Activated CD8-positive, alpha-beta T cell treated with anti-CD3 and anti-CD28 coated beads, Interleukin-2, amount 10 ng/mL, durations not matched to agents 7 days and 5 days (primary cell): ENCODE data around the gene RNF146. TPM values are rescaled to one million over a fixed set of nuclear protein-coding genes. Genes with fewer than 3 reads are reported as not detected.
A peak's percentile ranks its signal among the peaks of the same experiment; 100 is the strongest.

ENCODE experiments used
- ATAC-seq: fragments of 150-1000 bp; cut with Tn5 transposase; one replicate; pipeline ENCODE4 v1.10.0; 2021; ENCODE audit warnings: moderate library complexity
- CTCF ChIA-PET: fragments of 350-600 bp; sonication (Branson Sonifier 250); formaldehyde crosslinking; loops from one replicate; lab custom pipeline; 2021; ENCODE audit warnings: antibody characterized with exemption; lab: Charles Lee
- POLR2A ChIA-PET: fragments of 350-600 bp; sonication (Branson Sonifier 250); formaldehyde crosslinking; loops from one replicate; lab custom pipeline; 2021; ENCODE audit warnings: antibody characterized with exemption; lab: Charles Lee
- DNase-seq: peaks from one replicate; pipeline ENCODE4 v3.0.0-alpha.2; 2020
- H3K27ac Mint-ChIP-seq: one replicate; pipeline ENCODE4 v1.8.0; 2021; ENCODE audit warnings: mild to moderate bottlenecking, mixed read lengths
- H3K27me3 Mint-ChIP-seq: one replicate; pipeline ENCODE4 v1.8.0; 2021; ENCODE audit warnings: low read depth, mixed read lengths
- H3K36me3 Mint-ChIP-seq: one replicate; pipeline ENCODE4 v1.8.0; 2021; ENCODE audit warnings: low read depth, mixed read lengths
- H3K4me1 Mint-ChIP-seq: one replicate; pipeline ENCODE4 v1.8.0; 2021; ENCODE audit warnings: low read depth, mixed read lengths
- H3K4me3 Mint-ChIP-seq: one replicate; pipeline ENCODE4 v1.8.0; 2021; ENCODE audit warnings: mild to moderate bottlenecking, mixed read lengths
- H3K9me3 Mint-ChIP-seq: one replicate; pipeline ENCODE4 v1.8.0; 2022; ENCODE audit warnings: mixed read lengths; ENCODE audit not compliant: insufficient read depth
- total RNA-seq, 2 experiments: library from RNA; stranded (reverse); gene quantifications; one replicate each; pipeline ENCODE4 v1.2.3, GENCODE V29; 2021

RNF146 gene
- total RNA-seq, 2 experiments from 2014 or later: 14.7 to 18.0 TPM

- Mint-ChIP-seq H3K9me3 (no peaks in the 10 kb centered on the region), H3K27ac (no peak overlapping the region), H3K4me3 (no peak overlapping the region), H3K4me1 (peaks cover 20% of the 10 kb centered on the region), H3K36me3 (peaks cover 3% of the 10 kb centered on the region), H3K27me3 (peaks cover 16% of the 10 kb centered on the region)
- no peak for ATAC-seq
- DNase-seq: no peak
- ChIA-PET POLR2A (interaction anchor here (0.6 kb wide), 1 partner anchor 86 kb away, joined by 3 read pairs; no protein-coding TSS in a partner anchor), CTCF (interaction anchor here (0.8 kb wide), 1 partner anchor 27 kb away, joined by 3 read pairs; no protein-coding TSS in a partner anchor)
Measured at GRCh38 chr6:127263481-127263880, 3.2 kb upstream of the RNF146 start.

- peaks cover 6% of the 10 kb centered on the region for H3K27me3 Mint-ChIP-seq
- no peaks in the 10 kb centered on the region for H3K9me3 Mint-ChIP-seq
- ATAC-seq (peak; percentile 72), DNase-seq (peak; percentile 61)
- H3K4me3 Mint-ChIP-seq: peak overlapping the region; percentile 96
- peaks cover 33% of the 10 kb centered on the region for H3K4me1 Mint-ChIP-seq
- POLR2A ChIA-PET: interaction anchor here (0.9 to 2.5 kb wide), 8 partner anchors 12 to 249 kb away, joined by 3 to 9 read pairs (median 4); partner anchors contain the start of gene ECHDC1
- H3K36me3 Mint-ChIP-seq: peaks cover 8% of the 10 kb centered on the region
- peak overlapping the region; percentile 100 for H3K27ac Mint-ChIP-seq
- CTCF ChIA-PET: interaction anchor here (0.6 to 2.6 kb wide), 35 partner anchors 8 to 376 kb away, joined by 3 to 22 read pairs (median 5); partner anchors contain the start of genes KIAA0408 and MTCL3
Measured at GRCh38 chr6:127266892-127267645, 405 bp downstream of the RNF146 start.

DNA sequence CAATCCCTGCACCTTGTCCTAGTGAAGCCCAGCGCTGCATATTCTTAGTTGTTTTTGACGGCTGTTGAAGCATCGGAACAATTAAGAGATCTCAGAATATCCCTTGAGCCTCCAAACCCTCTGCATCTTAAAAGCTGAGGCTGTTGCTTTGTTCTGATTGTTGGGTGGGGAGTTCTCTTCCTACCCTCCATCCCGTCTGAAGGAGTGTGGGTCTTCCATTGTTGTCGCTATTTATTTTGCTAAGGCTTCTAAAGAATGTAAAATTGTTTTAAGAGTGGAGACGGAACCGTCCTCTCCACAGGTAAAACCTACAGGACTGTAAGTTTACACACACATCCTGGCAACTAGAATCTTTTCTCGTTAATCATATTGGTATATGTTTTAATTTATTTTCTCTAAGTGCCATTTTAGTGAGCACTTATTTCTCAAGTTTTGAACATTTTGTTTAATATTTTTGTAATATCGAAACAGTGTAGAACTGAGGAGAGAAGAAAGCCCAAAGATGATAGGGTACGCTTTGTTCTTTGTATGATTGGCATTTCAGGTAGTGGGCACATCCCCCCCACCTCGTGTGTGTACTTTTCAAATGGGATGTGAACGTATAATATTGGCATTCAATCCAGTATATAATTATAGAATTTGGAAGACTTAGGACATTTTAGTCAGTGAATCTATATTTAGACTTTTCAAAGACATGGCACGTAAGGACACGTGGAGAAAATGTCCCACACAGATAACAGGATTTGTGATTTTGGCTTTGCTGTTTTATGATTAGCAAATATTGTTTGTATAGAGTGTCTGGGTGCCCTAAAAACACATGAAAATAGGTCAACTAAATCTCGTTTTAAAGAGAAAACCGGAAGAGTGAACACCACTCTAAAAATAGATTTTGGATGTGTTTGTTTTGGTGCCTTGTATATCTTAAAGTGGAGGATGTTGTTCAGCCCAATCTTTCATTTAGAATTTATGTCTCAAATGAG, 1.3 kb downstream of the RNF146 start:
- no peak for DNase-seq

GRCh38 chr6:127272576-127272975, 5.9 kb downstream of the RNF146 start:
- Mint-ChIP-seq H3K36me3 (peaks cover 12% of the 10 kb centered on the region), H3K27ac (no peak overlapping the region), H3K9me3 (no peaks in the 10 kb centered on the region), H3K27me3 (no peaks in the 10 kb centered on the region), H3K4me3 (no peak overlapping the region), H3K4me1 (peaks cover 24% of the 10 kb centered on the region)
- ATAC-seq (no peak), DNase-seq (no peak)
- POLR2A ChIA-PET: no interaction called here
- CTCF ChIA-PET: no interaction called here

More for the DNA sequence above, 1.3 kb downstream of the RNF146 start:
- Mint-ChIP-seq H3K27ac (peak overlapping the region; percentile 96), H3K4me1 (peaks cover 33% of the 10 kb centered on the region), H3K9me3 (no peaks in the 10 kb centered on the region), H3K36me3 (peaks cover 12% of the 10 kb centered on the region), H3K27me3 (peaks cover 4% of the 10 kb centered on the region), H3K4me3 (peak overlapping the region; percentile 96)
- ChIA-PET POLR2A (interaction anchor here (0.9 to 2.5 kb wide), 5 partner anchors 11 to 248 kb away, joined by 3 to 9 read pairs (median 6); no protein-coding TSS in a partner anchor), CTCF (interaction anchor here (0.6 to 2.6 kb wide), 7 partner anchors 11 to 248 kb away, joined by 3 to 22 read pairs (median 5); no protein-coding TSS in a partner anchor)
- ATAC-seq: peak; percentile 19

- Mint-ChIP-seq H3K27ac (no peak overlapping the region), H3K27me3 (no peaks in the 10 kb centered on the region), H3K9me3 (no peaks in the 10 kb centered on the region), H3K4me3 (no peak overlapping the region), H3K36me3 (peaks cover 9% of the 10 kb centered on the region), H3K4me1 (peaks cover 18% of the 10 kb centered on the region)
- ChIA-PET CTCF (no interaction called here), POLR2A (no interaction called here)
- DNase-seq (no peak), ATAC-seq (no peak)
Measured at GRCh38 chr6:127273499-127273898, 6.8 kb downstream of the RNF146 start.

DNA sequence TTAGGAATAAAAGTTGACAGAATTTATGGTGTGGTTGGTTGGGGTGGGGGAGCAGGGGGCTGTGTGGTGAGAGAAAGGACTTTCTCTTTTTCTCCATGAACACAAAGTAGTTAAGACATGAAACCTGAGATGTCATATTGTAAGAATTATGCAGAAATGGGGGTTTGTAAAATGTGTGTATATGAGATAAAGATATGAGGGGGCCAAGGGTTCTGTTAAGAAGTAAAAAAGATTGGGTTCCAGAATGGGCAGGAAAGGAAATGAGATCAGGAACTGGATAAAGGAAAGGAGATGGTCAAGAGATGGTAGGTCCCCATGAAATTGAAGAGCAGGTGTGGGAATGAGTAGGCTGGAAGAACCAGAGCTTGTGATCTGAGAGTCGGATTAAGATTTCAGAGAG, 9.7 kb downstream of the RNF146 start:
- peaks cover 7% of the 10 kb centered on the region for H3K36me3 Mint-ChIP-seq
- POLR2A ChIA-PET: no interaction called here
- H3K9me3 Mint-ChIP-seq: no peaks in the 10 kb centered on the region
- no peaks in the 10 kb centered on the region for H3K27me3 Mint-ChIP-seq
- ATAC-seq: no peak
- H3K4me3 Mint-ChIP-seq: no peak overlapping the region
- H3K27ac Mint-ChIP-seq: no peak overlapping the region
- DNase-seq: no peak
- CTCF ChIA-PET: interaction anchor here (1.7 kb wide), 1 partner anchor 10 kb away, joined by 11 read pairs; the partner anchor contains the start of gene RNF146
- H3K4me1 Mint-ChIP-seq: peaks cover 5% of the 10 kb centered on the region

- ATAC-seq (no peak), DNase-seq (no peak)
- no peaks in the 10 kb centered on the region for H3K27me3 Mint-ChIP-seq
- H3K9me3 Mint-ChIP-seq: no peaks in the 10 kb centered on the region
- no peak overlapping the region for H3K4me3 Mint-ChIP-seq
- H3K36me3 Mint-ChIP-seq: peaks cover 13% of the 10 kb centered on the region
- CTCF ChIA-PET: interaction anchor here (1.9 kb wide), 1 partner anchor 12 kb away, joined by 9 read pairs; the partner anchor contains the start of gene RNF146
- POLR2A ChIA-PET: interaction anchor here (0.6 kb wide), 1 partner anchor 11 kb away, joined by 3 read pairs; the partner anchor contains the start of gene RNF146
- H3K27ac Mint-ChIP-seq: no peak overlapping the region
- H3K4me1 Mint-ChIP-seq: peaks cover 5% of the 10 kb centered on the region
Measured at GRCh38 chr6:127277878-127278843, 11.5 kb downstream of the RNF146 start.

GRCh38 chr6:127279815-127280214, 13.2 kb downstream of the RNF146 start:
- POLR2A ChIA-PET: no interaction called here
- ATAC-seq (no peak), DNase-seq (no peak)
- CTCF ChIA-PET: interaction anchor here (1.9 kb wide), 1 partner anchor 13 kb away, joined by 9 read pairs; the partner anchor contains the start of gene RNF146
- Mint-ChIP-seq H3K4me3 (no peak overlapping the region), H3K4me1 (peaks cover 2% of the 10 kb centered on the region), H3K27ac (no peak overlapping the region), H3K27me3 (no peaks in the 10 kb centered on the region), H3K36me3 (peaks cover 24% of the 10 kb centered on the region), H3K9me3 (no peaks in the 10 kb centered on the region)

- Mint-ChIP-seq H3K4me3 (no peak overlapping the region), H3K36me3 (peaks cover 39% of the 10 kb centered on the region), H3K9me3 (no peaks in the 10 kb centered on the region), H3K4me1 (no peaks in the 10 kb centered on the region), H3K27me3 (no peaks in the 10 kb centered on the region), H3K27ac (no peak overlapping the region)
- POLR2A ChIA-PET: no interaction called here
- CTCF ChIA-PET: interaction anchor here (1.6 kb wide), 1 partner anchor 16 kb away, joined by 7 read pairs; the partner anchor contains the start of gene RNF146
- no peak for ATAC-seq
- DNase-seq: no peak
Measured at GRCh38 chr6:127282184-127282583, 15.5 kb downstream of the RNF146 start.

DNA sequence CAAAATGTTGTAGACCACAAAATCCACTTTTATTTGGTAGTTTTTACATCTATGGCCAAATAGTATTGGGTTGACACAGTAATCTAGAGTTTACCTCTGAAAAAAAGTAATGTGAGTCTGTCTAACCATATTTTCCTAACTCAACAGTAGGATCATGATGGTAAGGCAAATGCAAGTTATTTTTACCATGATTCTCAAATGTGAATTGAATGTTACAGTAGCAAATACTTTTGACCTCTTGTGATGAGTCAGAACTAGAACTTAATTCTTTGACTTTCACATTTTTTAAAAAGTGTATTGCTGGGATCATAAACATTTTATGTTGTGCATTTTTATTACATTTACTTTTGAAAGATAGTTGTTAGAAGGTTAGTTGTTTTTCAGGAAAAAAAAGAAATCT, 22.0 kb downstream of the RNF146 start:
- H3K27ac Mint-ChIP-seq: no peak overlapping the region

More for the DNA sequence above, 22.0 kb downstream of the RNF146 start:
- CTCF ChIA-PET: interaction anchor here (1.3 to 3.6 kb wide), 4 partner anchors 13 to 22 kb away, joined by 3 to 24 read pairs (median 6); partner anchors contain the start of gene RNF146
- ATAC-seq: no peak
- H3K36me3 Mint-ChIP-seq: peaks cover 56% of the 10 kb centered on the region
- POLR2A ChIA-PET: no interaction called here
- H3K9me3 Mint-ChIP-seq: no peaks in the 10 kb centered on the region
- peaks cover 13% of the 10 kb centered on the region for H3K4me1 Mint-ChIP-seq
- no peaks in the 10 kb centered on the region for H3K27me3 Mint-ChIP-seq
- DNase-seq: no peak
- no peak overlapping the region for H3K4me3 Mint-ChIP-seq
